Measurements from ENCODE around the gene TBC1D4.

DNA sequence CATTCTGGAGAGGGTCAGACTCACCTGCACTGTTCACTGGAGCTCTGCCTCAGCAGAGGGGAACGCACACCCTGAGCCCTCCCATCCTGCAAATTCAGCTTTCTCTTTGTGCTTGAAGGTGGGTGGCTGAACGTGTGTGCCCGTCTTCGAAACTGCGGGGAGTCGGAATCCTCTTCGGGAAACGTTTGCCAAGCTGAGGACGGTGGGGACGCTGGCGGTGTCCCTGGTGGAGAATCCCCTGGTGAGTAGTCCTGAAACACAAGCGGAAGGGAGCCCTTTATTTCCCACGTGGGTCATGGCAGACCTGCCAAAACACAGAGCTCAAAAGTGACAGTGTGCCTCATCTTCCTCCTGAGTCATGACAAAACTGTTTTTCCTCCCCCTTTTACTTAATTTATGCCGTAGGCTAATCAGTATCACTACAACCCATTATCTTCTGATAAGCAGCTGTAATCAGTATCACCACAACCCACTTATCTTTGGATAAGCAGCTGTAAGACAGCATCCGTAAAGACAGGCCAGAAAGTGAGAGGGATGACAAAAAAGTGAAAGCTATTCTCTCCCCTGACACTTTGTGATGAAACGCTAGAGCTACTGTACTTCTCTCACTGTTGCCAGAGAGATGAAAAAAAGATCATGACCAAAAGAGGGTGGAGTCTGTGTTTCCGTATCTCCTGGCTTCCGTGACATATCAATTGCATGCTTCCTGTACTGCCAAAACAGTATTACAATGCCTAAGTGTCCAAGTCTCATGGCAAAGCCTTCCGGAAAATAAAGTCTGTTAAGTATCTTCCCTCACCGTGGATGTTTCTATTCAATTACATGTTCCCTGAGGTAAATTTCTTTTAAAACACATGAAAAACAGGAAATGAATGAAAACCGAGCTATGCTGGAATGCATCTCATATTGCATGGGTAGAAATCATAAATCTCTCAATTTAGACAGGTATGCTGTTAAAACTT, 155.5 kb downstream of the TBC1D4 start:
- TF ChIP-seq, protein P1, sequence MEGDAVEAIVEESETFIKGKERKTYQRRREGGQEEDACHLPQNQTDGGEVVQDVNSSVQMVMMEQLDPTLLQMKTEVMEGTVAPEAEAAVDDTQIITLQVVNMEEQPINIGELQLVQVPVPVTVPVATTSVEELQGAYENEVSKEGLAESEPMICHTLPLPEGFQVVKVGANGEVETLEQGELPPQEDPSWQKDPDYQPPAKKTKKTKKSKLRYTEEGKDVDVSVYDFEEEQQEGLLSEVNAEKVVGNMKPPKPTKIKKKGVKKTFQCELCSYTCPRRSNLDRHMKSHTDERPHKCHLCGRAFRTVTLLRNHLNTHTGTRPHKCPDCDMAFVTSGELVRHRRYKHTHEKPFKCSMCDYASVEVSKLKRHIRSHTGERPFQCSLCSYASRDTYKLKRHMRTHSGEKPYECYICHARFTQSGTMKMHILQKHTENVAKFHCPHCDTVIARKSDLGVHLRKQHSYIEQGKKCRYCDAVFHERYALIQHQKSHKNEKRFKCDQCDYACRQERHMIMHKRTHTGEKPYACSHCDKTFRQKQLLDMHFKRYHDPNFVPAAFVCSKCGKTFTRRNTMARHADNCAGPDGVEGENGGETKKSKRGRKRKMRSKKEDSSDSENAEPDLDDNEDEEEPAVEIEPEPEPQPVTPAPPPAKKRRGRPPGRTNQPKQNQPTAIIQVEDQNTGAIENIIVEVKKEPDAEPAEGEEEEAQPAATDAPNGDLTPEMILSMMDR (IDR thresholded peaks at IDR 0.05 in 8 of 11, conservative IDR thresholded peaks at IDR 0.05 in 3 of 11) = no peak
- no peak for TF ChIP-seq POLR2A (IDR thresholded peaks at IDR 0.05)
- peak in 2 of 3 donors; percentile 56 to 76 for TF ChIP-seq POLR2AphosphoS5 (IDR thresholded peaks at IDR 0.05)
